Panc1 (cell line): ENCODE measurements around the gene ZFP28. TPM values are rescaled to one million over a fixed set of nuclear protein-coding genes. Genes with fewer than 3 reads are reported as not detected.

Experiments
- ATAC-seq: fragments of 200-7000 bp; cut with Tn5 transposase; 2 replicates; pipeline ENCODE4 v1.9.1; 2020; ENCODE audit warnings: mild to moderate bottlenecking, moderate library complexity
- BruUV-seq: library from RNA; stranded (reverse); fragments of 400-500 nt; replicated peaks from 2 replicates; lab custom pipeline; 2021; lab: Mats Ljungman, UMichigan
- CTCF ChIA-PET: fragments of 300-600 bp; sonication (Branson Sonifier 250); formaldehyde crosslinking; loops from one replicate; lab custom pipeline; 2022; ENCODE audit warnings: antibody characterized with exemption; lab: Charles Lee
- POLR2A ChIA-PET: fragments of 300-600 bp; sonication (Branson Sonifier 250); formaldehyde crosslinking; loops from one replicate; lab custom pipeline; 2022; ENCODE audit warnings: antibody characterized with exemption; lab: Charles Lee
- DNase-seq: peaks from one replicate; pipeline ENCODE4 v3.0.0-alpha.2; 2010; ENCODE audit warnings: low read depth, low spot score
- H3K27ac ChIP-seq: 2 replicates; pipeline ENCODE4 v1.5.1; 2011; ENCODE audit warnings: mild to moderate bottlenecking, low read length, inconsistent platforms
- H3K27me3 ChIP-seq: fragments of 200-500 bp; sonication (Bioruptor generic); 2 replicates; pipeline ENCODE4 v1.6.0; 2014; ENCODE audit warnings: low read length, inconsistent platforms; ENCODE audit not compliant: control insufficient read depth, insufficient read depth
- H3K36me3 ChIP-seq: fragments of 200-500 bp; sonication (Bioruptor generic); 2 replicates; pipeline ENCODE4 v1.5.1; 2014; ENCODE audit warnings: inconsistent platforms, mild to moderate bottlenecking, low read length, moderate library complexity; ENCODE audit not compliant: control insufficient read depth, insufficient read depth
- H3K4me1 ChIP-seq: 2 replicates; pipeline ENCODE4 v1.5.1; 2011; ENCODE audit warnings: inconsistent platforms, mild to moderate bottlenecking, low read length, moderate library complexity; ENCODE audit not compliant: control insufficient read depth, insufficient read depth
- H3K4me3 ChIP-seq, 2 experiments: 2 replicates each; pipeline ENCODE4 v1.5.1; 2011 to 2012; ENCODE audit warnings: low read depth in 2 of 2, low read length in 2 of 2, mild to moderate bottlenecking in 2 of 2, inconsistent platforms in 1 of 2, moderate library complexity in 1 of 2
- H3K9me3 ChIP-seq: fragments of 200-500 bp; sonication (Bioruptor generic); 2 replicates; pipeline ENCODE4 v1.5.1; 2014; ENCODE audit warnings: low read depth, mild to moderate bottlenecking, inconsistent platforms, low read length, moderate library complexity; ENCODE audit not compliant: control insufficient read depth, insufficient read depth
- POLR2AphosphoS5 ChIP-seq: IDR thresholded peaks from 2 replicates; pipeline ENCODE4 v1.6.1; 2012; ENCODE audit warnings: mild to moderate bottlenecking, low read depth, low read length, moderate library complexity
- REST ChIP-seq, 2 experiments: IDR thresholded peaks; 2 replicates each; pipeline ENCODE4 v1.6.1; 2011 to 2012; ENCODE audit warnings: low read depth in 2 of 2, control low read depth in 1 of 2, low read length in 1 of 2, mild to moderate bottlenecking in 1 of 2, moderate library complexity in 1 of 2; ENCODE audit not compliant: insufficient read depth in 1 of 2
- SIN3A ChIP-seq: IDR thresholded peaks from 2 replicates; pipeline ENCODE4 v1.6.1; 2012; ENCODE audit warnings: low read depth, mild to moderate bottlenecking, low read length, moderate library complexity, borderline replicate concordance; ENCODE audit not compliant: insufficient read depth
- TCF7L2 ChIP-seq: IDR thresholded peaks from 2 replicates; pipeline ENCODE4 v1.6.1; 2011; ENCODE audit warnings: mild to moderate bottlenecking, low read depth, low read length, inconsistent platforms
- in situ Hi-C: cut with HindIII; loops from 2 replicates; pipeline ENCODE4 v1.10.0; 2016; ENCODE audit warnings: low sequenced_read_pairs, low pct_unique_long_range_greater_than_20kb
- intact Hi-C: fragments of 100-400 bp; cut with micrococcal nuclease; formaldehyde crosslinking; loops from one replicate; pipeline ENCODE4 v1.10.0; 2022; ENCODE audit not compliant: unreplicated experiment
- total RNA-seq: library from RNA; stranded (reverse); gene quantifications from one replicate; pipeline ENCODE4 v1.2.1, GENCODE V29; 2021; ENCODE audit not compliant: unreplicated experiment
- TF ChIP-seq, protein P1 (sequence below): fragments of 450-650 bp; IDR thresholded peaks from 2 replicates; pipeline ENCODE4 v1.5.1; 2017; ENCODE audit warnings: mild to moderate bottlenecking

The ZFP28 gene
- total RNA-seq, 1 experiment from 2014 or later, result not detected

- DNase-seq (no peak), ATAC-seq (no peak)
- no peaks in the 10 kb centered on the region for H3K27me3 ChIP-seq
- no peaks in the 10 kb centered on the region for H3K36me3 ChIP-seq
- no peaks in the 10 kb centered on the region for H3K4me1 ChIP-seq
- TF ChIP-seq TCF7L2 (no peak), SIN3A (no peak), REST (IDR thresholded peaks at IDR 0.05; ENCODE audit: insufficient read depth in 1 of 2, low read depth in 2 of 2, low read length in 1 of 2) (no peak), POLR2AphosphoS5 (no peak)
- TF ChIP-seq, protein P1, sequence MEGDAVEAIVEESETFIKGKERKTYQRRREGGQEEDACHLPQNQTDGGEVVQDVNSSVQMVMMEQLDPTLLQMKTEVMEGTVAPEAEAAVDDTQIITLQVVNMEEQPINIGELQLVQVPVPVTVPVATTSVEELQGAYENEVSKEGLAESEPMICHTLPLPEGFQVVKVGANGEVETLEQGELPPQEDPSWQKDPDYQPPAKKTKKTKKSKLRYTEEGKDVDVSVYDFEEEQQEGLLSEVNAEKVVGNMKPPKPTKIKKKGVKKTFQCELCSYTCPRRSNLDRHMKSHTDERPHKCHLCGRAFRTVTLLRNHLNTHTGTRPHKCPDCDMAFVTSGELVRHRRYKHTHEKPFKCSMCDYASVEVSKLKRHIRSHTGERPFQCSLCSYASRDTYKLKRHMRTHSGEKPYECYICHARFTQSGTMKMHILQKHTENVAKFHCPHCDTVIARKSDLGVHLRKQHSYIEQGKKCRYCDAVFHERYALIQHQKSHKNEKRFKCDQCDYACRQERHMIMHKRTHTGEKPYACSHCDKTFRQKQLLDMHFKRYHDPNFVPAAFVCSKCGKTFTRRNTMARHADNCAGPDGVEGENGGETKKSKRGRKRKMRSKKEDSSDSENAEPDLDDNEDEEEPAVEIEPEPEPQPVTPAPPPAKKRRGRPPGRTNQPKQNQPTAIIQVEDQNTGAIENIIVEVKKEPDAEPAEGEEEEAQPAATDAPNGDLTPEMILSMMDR, result no peak
- in situ Hi-C loops (no loop called here), intact Hi-C loops (no loop called here)
- BruUV-seq, result no TSS peak
- no peak overlapping the region for H3K27ac ChIP-seq
- CTCF ChIA-PET, result no interaction called here
- POLR2A ChIA-PET, result interaction anchor here (0.6 kb wide), 1 partner anchor 1118 kb away, joined by 6 read pairs; no protein-coding TSS in a partner anchor
- H3K4me3 ChIP-seq, result no peak overlapping the region
- H3K9me3 ChIP-seq, result peaks cover 75% of the 10 kb centered on the region
These were observed 15.6 kb downstream of the ZFP28 start for GRCh38 chr19:56554272-56554869.

- ChIA-PET POLR2A (no interaction called here), CTCF (no interaction called here)
- DNase-seq (no peak), ATAC-seq (no peak)
- no peaks in the 10 kb centered on the region for H3K36me3 ChIP-seq
- intact Hi-C loops, result no loop called here
- BruUV-seq, result no TSS peak
- no peak overlapping the region for H3K27ac ChIP-seq
- in situ Hi-C loops, result no loop called here
- H3K9me3 ChIP-seq, result peaks cover 54% of the 10 kb centered on the region; the same call in 1 of the 2 replicates
- no peaks in the 10 kb centered on the region for H3K27me3 ChIP-seq
- H3K4me3 ChIP-seq, result no peak overlapping the region
- no peaks in the 10 kb centered on the region for H3K4me1 ChIP-seq
- TF ChIP-seq TCF7L2 (no peak), POLR2AphosphoS5 (no peak), REST (IDR thresholded peaks at IDR 0.05; ENCODE audit: insufficient read depth in 1 of 2, low read depth in 2 of 2, low read length in 1 of 2) (no peak), SIN3A (no peak)
- TF ChIP-seq, protein P1, result no peak
These were observed 24.0 kb downstream of the ZFP28 start for GRCh38 chr19:56562766-56563165.
